ENCODE results near the gene ZNF414.

DNA sequence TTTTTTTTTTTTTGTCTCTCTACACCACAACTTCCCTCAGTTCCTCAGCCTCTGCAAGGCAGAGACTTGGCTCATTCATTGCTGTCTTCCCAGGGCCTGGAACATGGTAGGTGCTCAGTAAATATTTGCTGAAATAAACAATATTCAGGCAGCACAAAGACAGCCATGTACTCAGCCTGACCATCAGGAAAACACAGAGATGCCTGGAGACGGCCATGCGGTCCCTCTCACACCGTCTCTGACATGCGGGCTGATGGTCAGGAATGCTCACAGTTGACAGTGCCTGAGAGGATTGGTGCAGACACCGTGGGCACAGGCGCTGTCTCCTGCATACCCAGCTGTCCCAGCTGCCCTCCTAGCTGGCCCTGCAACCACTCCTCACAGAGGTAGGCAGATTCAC is 12.5 kb downstream of the ZNF414 start:
- TF ChIP-seq, protein P1, sequence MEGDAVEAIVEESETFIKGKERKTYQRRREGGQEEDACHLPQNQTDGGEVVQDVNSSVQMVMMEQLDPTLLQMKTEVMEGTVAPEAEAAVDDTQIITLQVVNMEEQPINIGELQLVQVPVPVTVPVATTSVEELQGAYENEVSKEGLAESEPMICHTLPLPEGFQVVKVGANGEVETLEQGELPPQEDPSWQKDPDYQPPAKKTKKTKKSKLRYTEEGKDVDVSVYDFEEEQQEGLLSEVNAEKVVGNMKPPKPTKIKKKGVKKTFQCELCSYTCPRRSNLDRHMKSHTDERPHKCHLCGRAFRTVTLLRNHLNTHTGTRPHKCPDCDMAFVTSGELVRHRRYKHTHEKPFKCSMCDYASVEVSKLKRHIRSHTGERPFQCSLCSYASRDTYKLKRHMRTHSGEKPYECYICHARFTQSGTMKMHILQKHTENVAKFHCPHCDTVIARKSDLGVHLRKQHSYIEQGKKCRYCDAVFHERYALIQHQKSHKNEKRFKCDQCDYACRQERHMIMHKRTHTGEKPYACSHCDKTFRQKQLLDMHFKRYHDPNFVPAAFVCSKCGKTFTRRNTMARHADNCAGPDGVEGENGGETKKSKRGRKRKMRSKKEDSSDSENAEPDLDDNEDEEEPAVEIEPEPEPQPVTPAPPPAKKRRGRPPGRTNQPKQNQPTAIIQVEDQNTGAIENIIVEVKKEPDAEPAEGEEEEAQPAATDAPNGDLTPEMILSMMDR (IDR thresholded peaks at IDR 0.05) = no peak
- TF ChIP-seq EP300 (IDR thresholded peaks at IDR 0.05) = no peak
- no peak for TF ChIP-seq POLR2AphosphoS5 (IDR thresholded peaks at IDR 0.05)
- TF ChIP-seq POLR2A (IDR thresholded peaks at IDR 0.05) = no peak
